Left renal pelvis (tissue), 4 donors: Measurements from ENCODE around the gene RIPPLY1. TPM values are rescaled to one million over a fixed set of nuclear protein-coding genes. Genes with fewer than 3 reads are reported as not detected.

Source experiments
- DNase-seq, 4 donors: peaks; one replicate each; pipeline ENCODE4 v3.0.0-alpha.2; 2013; ENCODE audit warnings: low read depth in 4 of 4, low spot score in 3 of 4
- polyA plus RNA-seq, 4 donors: library from polyadenylated mRNA; unstranded; fragments of 120-200 nt; gene quantifications; one replicate each; pipeline ENCODE4 v1.2.1, GENCODE V29; 2013; ENCODE audit not compliant: insufficient read length in 4 of 4

Gene RIPPLY1
- polyA plus RNA-seq, 4 donors: 2.5 to 2.9 (median 2.6) TPM; not detected in 1

DNA sequence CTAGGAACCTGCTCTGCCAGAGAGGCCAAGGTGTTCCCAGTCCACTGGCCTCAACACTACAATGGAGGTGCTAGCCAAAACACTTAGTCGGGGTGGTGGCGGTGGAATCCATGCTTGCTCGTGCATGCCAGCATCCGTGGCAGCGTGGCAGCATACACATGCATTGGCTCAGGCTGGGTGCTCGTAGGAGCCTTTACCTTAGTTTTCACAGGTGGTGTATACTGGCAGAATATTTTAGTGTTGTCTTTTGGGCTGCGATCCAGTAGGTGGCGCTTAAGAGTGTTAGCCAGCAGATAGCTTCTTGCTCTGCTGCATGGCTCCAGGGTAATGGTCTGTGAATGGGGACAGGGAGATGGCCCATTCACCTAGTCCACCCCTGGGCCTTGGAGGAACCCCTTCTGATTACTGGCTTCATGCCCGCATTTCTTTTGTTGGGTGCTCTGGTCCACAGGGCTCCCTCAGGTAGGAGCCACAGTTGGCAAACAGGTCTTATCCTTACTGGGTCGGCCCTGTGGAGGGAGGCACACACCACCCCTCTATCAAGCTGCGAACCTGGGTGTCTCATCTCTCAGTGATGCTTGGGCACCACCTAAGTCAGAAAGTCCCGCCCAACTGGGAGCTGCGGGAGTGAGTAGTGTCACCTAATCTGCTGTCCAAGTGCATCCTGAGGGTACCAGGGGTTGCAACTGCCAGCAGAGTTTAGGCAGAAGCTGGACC lies 40.0 kb downstream of the RIPPLY1 start:
- no peak for DNase-seq

Other genes starting within 250 kb of the RIPPLY1 start
- 10 to 100 TPM in 2 of 4 donors, 1 to 10 TPM in 1, under 1 TPM in 1; 0.64 to 14.7 (median 12.1) TPM for gene RNF128, start 176.6 kb downstream of the RIPPLY1 start, polyA plus RNA-seq
- gene TBC1D8B, start 100.7 kb downstream of the RIPPLY1 start, polyA plus RNA-seq: 10 to 100 TPM in 1 of 4 donors, 1 to 10 TPM in 3; 5.3 to 11.7 (median 6.8) TPM
- 10 to 100 TPM in 3 of 4 donors, 1 to 10 TPM in 1; 1.3 to 71.6 (median 46.6) TPM for gene CLDN2, start 17.1 kb upstream of the RIPPLY1 start, polyA plus RNA-seq
- 10 to 100 TPM; 18.9 to 31.1 (median 23.4) TPM for gene MORC4, start 96.9 kb upstream of the RIPPLY1 start, polyA plus RNA-seq
- gene RBM41, start 215.5 kb upstream of the RIPPLY1 start, polyA plus RNA-seq: 10 to 100 TPM; 14.5 to 28.5 (median 21.5) TPM